Thyroid gland (tissue), 4 donors: ENCODE measurements around the gene WWP2.

ENCODE experiments used
- POLR2A ChIP-seq, 2 donors: fragments of 450-650 bp; IDR thresholded peaks; one replicate each; pipeline ENCODE4 v1.6.1; 2017; ENCODE audit warnings: antibody characterized with exemption in 2 of 2, mild to moderate bottlenecking in 2 of 2, moderate library complexity in 1 of 2
- TF ChIP-seq, protein P1 (sequence below), 6 experiments: fragments of 200-600 bp in 3 of 6; fragments of 450-650 bp in 3 of 6; sonication (generic) in 3 of 6; IDR thresholded peaks; one replicate each; pipeline ENCODE4 v1.5.1; 2016 to 2019; ENCODE audit warnings: antibody characterized with exemption in 6 of 6, mild to moderate bottlenecking in 2 of 6, inconsistent platforms in 1 of 6, moderate library complexity in 1 of 6

DNA sequence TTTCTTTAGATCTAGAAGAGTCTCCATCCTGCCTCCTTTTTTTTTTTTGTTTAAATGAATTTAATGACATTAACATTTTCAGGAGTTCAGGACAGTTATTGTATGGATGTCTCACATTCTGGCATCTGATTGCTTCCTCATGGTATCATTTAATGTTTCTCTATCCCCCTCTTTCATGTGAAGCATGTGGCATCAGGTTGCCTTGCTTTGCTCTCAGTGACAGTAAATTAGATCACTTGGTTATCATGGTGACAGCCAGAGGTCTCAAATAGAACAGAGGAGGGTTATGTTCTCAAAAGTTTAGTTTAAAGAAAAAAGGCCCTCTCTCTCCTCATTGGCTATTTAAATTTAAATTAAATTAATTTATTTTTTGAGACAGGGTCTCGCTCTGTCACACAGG lies 74.1 kb downstream of the WWP2 start:
- TF ChIP-seq, protein P1, sequence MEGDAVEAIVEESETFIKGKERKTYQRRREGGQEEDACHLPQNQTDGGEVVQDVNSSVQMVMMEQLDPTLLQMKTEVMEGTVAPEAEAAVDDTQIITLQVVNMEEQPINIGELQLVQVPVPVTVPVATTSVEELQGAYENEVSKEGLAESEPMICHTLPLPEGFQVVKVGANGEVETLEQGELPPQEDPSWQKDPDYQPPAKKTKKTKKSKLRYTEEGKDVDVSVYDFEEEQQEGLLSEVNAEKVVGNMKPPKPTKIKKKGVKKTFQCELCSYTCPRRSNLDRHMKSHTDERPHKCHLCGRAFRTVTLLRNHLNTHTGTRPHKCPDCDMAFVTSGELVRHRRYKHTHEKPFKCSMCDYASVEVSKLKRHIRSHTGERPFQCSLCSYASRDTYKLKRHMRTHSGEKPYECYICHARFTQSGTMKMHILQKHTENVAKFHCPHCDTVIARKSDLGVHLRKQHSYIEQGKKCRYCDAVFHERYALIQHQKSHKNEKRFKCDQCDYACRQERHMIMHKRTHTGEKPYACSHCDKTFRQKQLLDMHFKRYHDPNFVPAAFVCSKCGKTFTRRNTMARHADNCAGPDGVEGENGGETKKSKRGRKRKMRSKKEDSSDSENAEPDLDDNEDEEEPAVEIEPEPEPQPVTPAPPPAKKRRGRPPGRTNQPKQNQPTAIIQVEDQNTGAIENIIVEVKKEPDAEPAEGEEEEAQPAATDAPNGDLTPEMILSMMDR (IDR thresholded peaks at IDR 0.05): no peak
- no peak for TF ChIP-seq POLR2A (IDR thresholded peaks at IDR 0.05)
